HG02884 (cell line): ENCODE data around the gene ENOX1.
"Not testable (repeated sequence)": the region's sequence is repeated elsewhere in the genome, so short reads cannot be mapped to it uniquely, and the experiment has no call there.

Source experiments
- ATAC-seq: cut with Tn5 transposase; IDR thresholded peaks from one replicate; pipeline ENCODE4 v1.9.1; 2021; ENCODE audit warnings: mild to moderate bottlenecking, moderate library complexity; ENCODE audit not compliant: unreplicated experiment

ENOX1 gene

GRCh38 chr13:43786766-43787517 is at the start of gene ENOX1:
Gene ENOX1 (minus strand): TSS chr13:43786972.
- no peak for ATAC-seq

GRCh38 chr13:43835701-43836100 is 48.9 kb upstream of the ENOX1 start:
- no peak for ATAC-seq

- no peak for ATAC-seq
Measured at GRCh38 chr13:43831088-43831487, 44.3 kb upstream of the ENOX1 start.

- ATAC-seq = no peak
Measured at GRCh38 chr13:43830497-43830881, 43.7 kb upstream of the ENOX1 start.

- ATAC-seq = not testable (repeated sequence)
Measured at GRCh38 chr13:43824656-43825055, 37.9 kb upstream of the ENOX1 start.

- ATAC-seq = no peak
Measured at GRCh38 chr13:43822969-43823368, 36.2 kb upstream of the ENOX1 start.

GRCh38 chr13:43816401-43816889 is 29.7 kb upstream of the ENOX1 start:
- ATAC-seq = no peak

- ATAC-seq = no peak
Measured at GRCh38 chr13:43815204-43815603, 28.4 kb upstream of the ENOX1 start.

- ATAC-seq = no peak
Measured at GRCh38 chr13:43808676-43809075, 21.9 kb upstream of the ENOX1 start.

GRCh38 chr13:43805681-43806128 is 18.9 kb upstream of the ENOX1 start:
- ATAC-seq = no peak

GRCh38 chr13:43805071-43805468 is 18.3 kb upstream of the ENOX1 start:
- no peak for ATAC-seq

- ATAC-seq = no peak
Measured at GRCh38 chr13:43804461-43805070, 17.8 kb upstream of the ENOX1 start.

- no peak for ATAC-seq
Measured at GRCh38 chr13:43802511-43802910, 15.7 kb upstream of the ENOX1 start.

GRCh38 chr13:43800828-43801227 is 14.1 kb upstream of the ENOX1 start:
- no peak for ATAC-seq

- no peak for ATAC-seq
Measured at GRCh38 chr13:43799191-43799590, 12.4 kb upstream of the ENOX1 start.

- ATAC-seq = no peak
Measured at GRCh38 chr13:43797869-43798268, 11.1 kb upstream of the ENOX1 start.

- ATAC-seq = no peak
Measured at GRCh38 chr13:43797159-43797558, 10.4 kb upstream of the ENOX1 start.

- ATAC-seq = no peak
Measured at GRCh38 chr13:43794416-43794815, 7.6 kb upstream of the ENOX1 start.

GRCh38 chr13:43792076-43792881 is 5.5 kb upstream of the ENOX1 start:
- ATAC-seq = no peak

GRCh38 chr13:43787997-43788396 is 1.2 kb upstream of the ENOX1 start:
- no peak for ATAC-seq

GRCh38 chr13:43787518-43787891 is 733 bp upstream of the ENOX1 start:
- ATAC-seq = no peak

GRCh38 chr13:43786472-43786765 is 353 bp downstream of the ENOX1 start:
- no peak for ATAC-seq
